Endothelial cell of umbilical vein (primary cell): ENCODE measurements around the gene SNW1. TPM values are rescaled to one million over a fixed set of nuclear protein-coding genes. Genes with fewer than 3 reads are reported as not detected.

Experiments
- BruUV-seq: library from RNA; stranded (reverse); fragments of 400-500 nt; replicated peaks from 2 replicates; lab custom pipeline; 2021; lab: Mats Ljungman, UMichigan
- CTCF ChIA-PET: fragments of 300-600, 350-600 bp; sonication (Branson Sonifier 250); formaldehyde crosslinking; loops from one replicate; lab custom pipeline; 2021; ENCODE audit warnings: antibody characterized with exemption, inconsistent platforms; lab: Charles Lee
- POLR2A ChIA-PET: fragments of 300-600, 350-600 bp; sonication (Branson Sonifier 250); formaldehyde crosslinking; loops from one replicate; lab custom pipeline; 2021; ENCODE audit warnings: antibody characterized with exemption, inconsistent platforms; lab: Charles Lee
- DNase-seq: peaks from one replicate; pipeline ENCODE4 v3.0.0-alpha.2; 2011; ENCODE audit warnings: low read depth, low spot score
- FAIRE-seq: peaks from 2 replicates; lab custom pipeline; 2011; peaks lifted over from hg19 to GRCh38; lab: Jason Lieb, UNC
- H2AFZ ChIP-seq: 2 replicates; pipeline ENCODE4 v1.6.0; 2012; ENCODE audit warnings: low read depth, low read length, control low read depth, inconsistent platforms
- H3K27ac ChIP-seq: 2 replicates; pipeline ENCODE4 v1.5.1; 2011; ENCODE audit warnings: low read depth, mild to moderate bottlenecking, control low read depth, low read length, moderate library complexity; ENCODE audit not compliant: insufficient read depth
- H3K27me3 ChIP-seq, 2 experiments: 2 replicates each; pipeline versions ENCODE4 v1.6.0 to v1.6.1; 2011; ENCODE audit warnings: low read length in 2 of 2, mixed read lengths in 1 of 2; ENCODE audit not compliant: control insufficient read depth in 2 of 2, insufficient read depth in 2 of 2
- H3K36me3 ChIP-seq, 2 experiments: 2 replicates in 1 of 2; 3 replicates in 1 of 2; pipeline ENCODE4 v1.5.1; 2011; ENCODE audit warnings: low read length in 2 of 2, mild to moderate bottlenecking in 1 of 2, moderate library complexity in 1 of 2; ENCODE audit not compliant: control insufficient read depth in 2 of 2, insufficient read depth in 2 of 2; ENCODE audit errors: extremely low read depth in 1 of 2
- H3K4me1 ChIP-seq: 3 replicates; pipeline ENCODE4 v1.5.1; 2011; ENCODE audit warnings: mild to moderate bottlenecking, low read length; ENCODE audit not compliant: control insufficient read depth, insufficient read depth; ENCODE audit errors: extremely low read depth
- H3K4me2 ChIP-seq: 2 replicates; pipeline ENCODE4 v1.6.1; 2011; ENCODE audit warnings: low read length, control low read depth, mixed read lengths; ENCODE audit not compliant: insufficient read depth
- H3K4me3 ChIP-seq, 3 experiments: fragments of 200-600 bp in 1 of 3; sonication (generic), shearing (Covaris generic) in 1 of 3; replicated peaks in 1 of 3; 2 replicates each; pipeline ENCODE4 v1.5.1; 2011 to 2016; ENCODE audit warnings: control low read depth in 3 of 3, low read length in 3 of 3, mild to moderate bottlenecking in 2 of 3, inconsistent platforms in 1 of 3, low read depth in 1 of 3, moderate library complexity in 1 of 3; ENCODE audit not compliant: insufficient read depth in 1 of 3
- H3K79me2 ChIP-seq: 2 replicates; pipeline ENCODE4 v1.6.0; 2012; ENCODE audit warnings: low read length, inconsistent platforms; ENCODE audit not compliant: control insufficient read depth, insufficient read depth
- H3K9ac ChIP-seq: replicated peaks from 2 replicates; pipeline ENCODE3; 2011; ENCODE audit warnings: low read length, control low read depth; ENCODE audit not compliant: insufficient read depth; ENCODE audit errors: extremely low read depth
- H3K9me1 ChIP-seq: replicated peaks from 3 replicates; pipeline ENCODE4 v1.6.0; 2011; ENCODE audit warnings: mild to moderate bottlenecking, low read length; ENCODE audit not compliant: control insufficient read depth, insufficient read depth; ENCODE audit errors: extremely low read depth
- H3K9me3 ChIP-seq: replicated peaks from 2 replicates; pipeline ENCODE4 v1.5.1; 2012; ENCODE audit warnings: low read length, inconsistent platforms; ENCODE audit not compliant: control insufficient read depth, insufficient read depth
- H4K20me1 ChIP-seq: replicated peaks from 2 replicates; pipeline ENCODE3; 2011; ENCODE audit warnings: mild to moderate bottlenecking, low read length; ENCODE audit not compliant: control insufficient read depth, insufficient read depth; ENCODE audit errors: extremely low read depth
- CTCF ChIP-seq, 2 donors: IDR thresholded peaks; 1 replicate in 1 of 2; 2 replicates in 1 of 2; pipeline ENCODE4 v1.5.1; 2011; ENCODE audit warnings: low read length in 2 of 2, mild to moderate bottlenecking in 2 of 2, moderate library complexity in 2 of 2, control low read depth in 1 of 2, inconsistent platforms in 1 of 2, low read depth in 1 of 2; ENCODE audit not compliant: insufficient read depth in 1 of 2; ENCODE audit errors: extremely low read depth in 1 of 2
- EZH2 ChIP-seq: IDR thresholded peaks from 2 replicates; pipeline ENCODE4 v1.6.1; 2012; ENCODE audit warnings: borderline replicate concordance, low read depth, mild to moderate bottlenecking, moderate library complexity, low read length, inconsistent platforms; ENCODE audit not compliant: severe bottlenecking
- FOS ChIP-seq: IDR thresholded peaks from 2 replicates; pipeline ENCODE4 v1.6.1; 2011; ENCODE audit warnings: mild to moderate bottlenecking, low read length, moderate library complexity, borderline replicate concordance; ENCODE audit not compliant: insufficient read depth
- GATA2 ChIP-seq: IDR thresholded peaks from 2 replicates; pipeline ENCODE4 v1.7.0; 2011; ENCODE audit warnings: low read depth, mild to moderate bottlenecking, moderate library complexity, mixed read lengths, low read length; ENCODE audit not compliant: insufficient read length, insufficient read depth
- JUN ChIP-seq: IDR thresholded peaks from 2 replicates; pipeline ENCODE4 v1.6.1; 2011; ENCODE audit warnings: borderline replicate concordance, low read depth; ENCODE audit not compliant: insufficient read length, insufficient read depth
- MAX ChIP-seq: IDR thresholded peaks from 2 replicates; pipeline ENCODE4 v1.6.1; 2011; ENCODE audit not compliant: insufficient read depth, insufficient read length
- MYC ChIP-seq: IDR thresholded peaks from one replicate; pipeline ENCODE4 v1.6.1; 2011; ENCODE audit warnings: mild to moderate bottlenecking, low read depth, low read length
- POLR2A ChIP-seq: IDR thresholded peaks from 2 replicates; pipeline ENCODE4 v1.6.1; 2012; ENCODE audit warnings: low read depth, mild to moderate bottlenecking, control low read depth, low read length
- POLR2AphosphoS5 ChIP-seq: IDR thresholded peaks from 2 replicates; pipeline ENCODE4 v1.6.1; 2012; ENCODE audit warnings: low read depth, mild to moderate bottlenecking, control low read depth, low read length, moderate library complexity; ENCODE audit not compliant: insufficient read depth
- dilution Hi-C: fragments of 300-500 bp; cut with MboI; formaldehyde crosslinking; loops from one replicate; pipeline ENCODE4 v1.15.0; 2019; ENCODE audit warnings: low sequenced_read_pairs; ENCODE audit not compliant: extremely low pct_ligation_motif_present
- intact Hi-C: fragments of 100-400 bp; cut with micrococcal nuclease; formaldehyde crosslinking; loops from one replicate; pipeline ENCODE4 v1.10.0; 2022
- polyA plus RNA-seq, 4 experiments: library from polyadenylated mRNA; depleted of rRNA in 3 of 4; stranded (reverse) in 3 of 4; unstranded in 1 of 4; fragments of >200 nt; gene quantifications; 2 replicates each; pipeline versions ENCODE4 v1.2.1 to v1.2.3, GENCODE V29; 2011 to 2012; ENCODE audit warnings: missing spikeins in 1 of 4
- total RNA-seq: library from RNA; stranded (reverse); gene quantifications from 2 replicates; pipeline ENCODE4 v1.2.3, GENCODE V29; 2021

Gene SNW1
- total and polyA plus RNA-seq, 2 donors (not counting 3 experiments of a cell fraction or from before 2014, with no cell fraction given): 14.3 to 104 TPM

GRCh38 chr14:77746064-77746702 is 14.8 kb downstream of the SNW1 start:
- H3K4me2 ChIP-seq: no peak overlapping the region
- H3K4me3 ChIP-seq: no peak overlapping the region
- no peak for TF ChIP-seq POLR2A
- TF ChIP-seq CTCF (IDR thresholded peaks at IDR 0.05; ENCODE audit: extremely low read depth in 1 of 2, insufficient read depth in 1 of 2, low read depth in 1 of 2, low read length in 2 of 2): no peak
- no peak for TF ChIP-seq JUN
- TF ChIP-seq MAX: no peak
- no peak for TF ChIP-seq GATA2
- no peak for TF ChIP-seq POLR2AphosphoS5
- TF ChIP-seq MYC: no peak
- TF ChIP-seq EZH2: no peak
- no peak for TF ChIP-seq FOS
- no peak for DNase-seq
- H3K36me3 ChIP-seq: peaks cover 7 to 11% of the 10 kb centered on the region in 2 experiments
- FAIRE-seq: no peak
- H3K9me3 ChIP-seq: no peaks in the 10 kb centered on the region
- intact Hi-C loops (no loop called here), dilution Hi-C loops (no loop called here)
- H3K27me3 ChIP-seq: no peaks in the 10 kb centered on the region
- H4K20me1 ChIP-seq: peaks cover 1% of the 10 kb centered on the region
- no peaks in the 10 kb centered on the region for H3K9me1 ChIP-seq
- H3K9ac ChIP-seq: no peak overlapping the region
- H2AFZ ChIP-seq: no peak overlapping the region
- H3K79me2 ChIP-seq: peaks cover 26% of the 10 kb centered on the region
- ChIA-PET CTCF (interaction anchor here (1.0 kb wide), 1 partner anchor 8 kb away, joined by 3 read pairs; no protein-coding TSS in a partner anchor), POLR2A (no interaction called here)
- BruUV-seq: no TSS peak
- H3K4me1 ChIP-seq: no peaks in the 10 kb centered on the region
- no peak overlapping the region for H3K27ac ChIP-seq
